Right cardiac atrium (tissue), 5 donors: Measurements from ENCODE around the gene C2orf78. TPM values are rescaled to one million over a fixed set of nuclear protein-coding genes. Genes with fewer than 3 reads are reported as not detected.
"Not testable (repeated sequence)": the region's sequence is repeated elsewhere in the genome, so short reads cannot be mapped to it uniquely, and the experiment has no call there.

Source experiments
- ATAC-seq, 2 donors: fragments of 200-7000 bp; cut with Tn5 transposase; one replicate each; pipeline versions ENCODE4 v1.8.0 to v1.9.1; 2020; ENCODE audit warnings: moderate library complexity in 2 of 2, mild to moderate bottlenecking in 1 of 2
- DNase-seq, 3 donors: peaks; one replicate each; pipeline ENCODE4 v3.0.0-alpha.2; 2020
- H3K27ac ChIP-seq: one replicate; pipeline ENCODE4 v1.5.1; 2013; ENCODE audit warnings: mild to moderate bottlenecking, low read length, control low read depth, moderate library complexity
- H3K27me3 ChIP-seq: one replicate; pipeline ENCODE4 v1.6.1; 2013; ENCODE audit not compliant: control insufficient read depth, insufficient read depth
- H3K4me1 ChIP-seq: one replicate; pipeline ENCODE4 v1.6.1; 2013; ENCODE audit warnings: low read length; ENCODE audit not compliant: control insufficient read depth, insufficient read depth
- H3K4me3 ChIP-seq: one replicate; pipeline ENCODE4 v1.5.1; 2013; ENCODE audit warnings: low read length, control low read depth
- H3K9me3 ChIP-seq: one replicate; pipeline ENCODE4 v1.6.1; 2013; ENCODE audit warnings: low read length; ENCODE audit not compliant: control insufficient read depth
- WGBS: extraction: QIAGEN DNeasy Blood & Tissue Kit; methylation state at CpG from one replicate; pipeline ENCODE4 v1.1.7; 2013; 5-methylcytosine and 5-hydroxymethylcytosine counted together
- intact Hi-C, 4 donors: fragments of 100-400 bp; cut with DNase I; formaldehyde crosslinking; loops; one replicate each; pipeline versions ENCODE4 v1.11.0 to v1.14.0; 2022 to 2023
- polyA plus RNA-seq: library from polyadenylated mRNA; stranded (reverse); fragments of 200-250 nt; gene quantifications from one replicate; pipeline ENCODE4 v1.2.3, GENCODE V29; 2013
- total RNA-seq, 4 donors: library from RNA; stranded (reverse); fragmentation: NEBNext Ultra II Directional; extraction: Animal tissue kit (Norgen Biotek cat#: 25700); gene quantifications; one replicate each; pipeline ENCODE4 v1.2.1, GENCODE V29; 2021
- donor health status: healthy with polysubstance abuse.
- donor health status: DM: no; HTN: yes; CAD: no.
- donor health status: DM: no; HTN: no; CAD: no.
- donor health status: DM: no; HTN: yes; CAD: no; lungs with severe emphysema.
- donor health status: DM: yes; HTN: yes; CAD: no.

The C2orf78 gene
- total and polyA plus RNA-seq, 5 donors = not detected

DNA sequence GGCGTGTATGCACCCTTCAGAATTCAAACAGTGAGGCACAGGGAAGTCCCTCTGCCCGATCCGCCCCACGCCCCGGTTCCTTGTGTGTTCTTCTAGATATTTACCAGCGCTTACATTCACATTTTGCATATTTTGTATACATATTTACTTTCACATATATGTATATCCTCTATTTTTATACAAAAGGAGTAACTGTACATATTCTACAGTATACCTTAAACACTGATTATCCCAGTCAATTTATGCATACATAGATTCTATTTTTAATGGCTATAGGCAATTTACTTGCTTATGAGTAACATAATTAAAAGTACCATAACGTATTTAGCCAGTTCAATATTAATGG, 3.8 kb upstream of the C2orf78 start:
- H3K27me3 ChIP-seq = no peaks in the 10 kb centered on the region
- ATAC-seq = no peak
- no peaks in the 10 kb centered on the region for H3K9me3 ChIP-seq
- no peak overlapping the region for H3K27ac ChIP-seq
- intact Hi-C loops = no loop called here
- WGBS = 7% methylated on average over 7 of the region's 7 CpGs
- H3K4me1 ChIP-seq = no peaks in the 10 kb centered on the region
- H3K4me3 ChIP-seq = no peak overlapping the region
- DNase-seq = no peak

GRCh38 chr2:73783402-73783801, 581 bp upstream of the C2orf78 start:
- H3K4me3 ChIP-seq, intact Hi-C loops, ATAC-seq, H3K4me1 ChIP-seq, H3K27me3 ChIP-seq, DNase-seq, H3K9me3 ChIP-seq, H3K27ac ChIP-seq: not testable (repeated sequence)
- WGBS = 80% methylated on average over 15 of the region's 15 CpGs

DNA sequence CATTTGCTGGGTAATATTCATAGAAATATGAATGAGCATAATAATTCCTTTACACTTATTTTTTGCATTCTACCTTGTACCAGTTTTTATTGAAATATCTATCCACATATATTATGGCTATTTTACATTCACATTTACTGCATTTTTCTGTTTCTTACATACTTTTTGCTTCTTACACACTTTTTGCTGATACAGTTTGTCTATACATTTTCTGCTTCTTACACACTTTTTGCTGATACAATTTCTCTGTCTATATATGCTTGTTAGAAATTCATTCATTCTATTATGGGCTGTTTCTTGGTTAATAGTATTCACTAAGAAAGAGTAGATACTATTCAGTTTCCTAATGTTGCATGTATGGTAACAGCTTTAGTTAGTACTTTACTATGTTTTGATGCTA, 27.9 kb downstream of the C2orf78 start:
- Histone ChIP-seq H3K9me3 (no peaks in the 10 kb centered on the region), H3K4me3 (no peak overlapping the region), H3K4me1 (no peaks in the 10 kb centered on the region), H3K27me3 (no peaks in the 10 kb centered on the region), H3K27ac (no peak overlapping the region)
- DNase-seq (no peak), ATAC-seq (no peak)
- intact Hi-C loops = no loop called here

DNA sequence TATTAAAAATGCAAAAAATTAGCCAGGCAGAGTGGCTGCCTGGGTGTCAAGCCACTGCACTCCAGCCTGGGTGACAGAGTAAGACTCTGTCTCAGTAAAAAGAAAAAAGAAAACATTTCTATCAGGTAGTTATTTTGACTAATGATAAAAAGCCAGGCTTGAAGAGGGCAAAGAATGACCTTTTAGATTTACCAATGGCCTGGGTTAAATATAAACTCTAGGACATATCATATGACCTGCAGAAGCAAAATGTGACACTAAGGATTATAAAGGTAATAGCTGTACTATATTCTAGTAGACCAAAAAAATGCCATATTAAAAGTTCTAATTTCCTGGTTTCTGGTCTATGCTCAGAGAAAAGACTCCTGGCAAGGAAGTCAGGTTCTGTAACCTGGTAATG, 28.7 kb downstream of the C2orf78 start:
- no peak overlapping the region for H3K4me3 ChIP-seq
- H3K9me3 ChIP-seq = no peaks in the 10 kb centered on the region
- no peak for ATAC-seq
- H3K4me1 ChIP-seq = no peaks in the 10 kb centered on the region
- no peak for DNase-seq
- intact Hi-C loops = no loop called here
- H3K27me3 ChIP-seq = no peaks in the 10 kb centered on the region
- H3K27ac ChIP-seq = no peak overlapping the region

- H3K27ac ChIP-seq = no peak overlapping the region
- ATAC-seq (no peak), DNase-seq (peak in 1 of 3 donors; percentile 20)
- 87% methylated on average over 18 of the region's 18 CpGs for WGBS
- no peaks in the 10 kb centered on the region for H3K9me3 ChIP-seq
- intact Hi-C loops = no loop called here
- H3K4me3 ChIP-seq = no peak overlapping the region
- peaks cover 3% of the 10 kb centered on the region for H3K27me3 ChIP-seq
- H3K4me1 ChIP-seq = no peaks in the 10 kb centered on the region
These were observed 34.3 kb downstream of the C2orf78 start for GRCh38 chr2:73818296-73818695.

GRCh38 chr2:73821227-73821626, 37.2 kb downstream of the C2orf78 start:
- Histone ChIP-seq H3K27me3 (peaks cover 3% of the 10 kb centered on the region), H3K4me1 (no peaks in the 10 kb centered on the region), H3K4me3 (no peak overlapping the region), H3K27ac (no peak overlapping the region), H3K9me3 (no peaks in the 10 kb centered on the region)
- ATAC-seq = no peak
- WGBS = 12% methylated on average over 2 of the region's 2 CpGs
- DNase-seq = no peak
- intact Hi-C loops = loop anchor here in 1 of 4 donors (10.0 kb wide), 3 partner anchors 104 to 514 kb away; partner anchors contain the start of genes DGUOK and TET3

DNA sequence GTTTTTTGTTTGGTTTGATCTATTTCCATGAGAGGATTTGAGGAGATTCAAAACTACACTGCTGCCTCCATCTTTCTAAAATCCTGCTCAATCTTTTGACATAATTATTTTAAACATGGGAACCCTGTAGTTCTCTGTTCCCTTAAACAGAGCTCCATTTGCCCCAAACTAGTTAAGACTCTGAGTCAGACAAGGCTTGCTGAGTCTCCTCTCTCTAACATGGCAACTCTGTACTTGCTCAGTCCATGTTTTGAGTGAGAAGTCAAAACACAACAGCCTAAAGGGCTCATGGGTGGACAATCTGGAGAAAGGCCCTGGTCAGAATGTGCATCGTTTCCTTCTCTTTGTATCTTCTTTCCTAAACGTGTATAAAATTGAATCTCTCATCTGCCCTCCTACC, 37.7 kb downstream of the C2orf78 start:
- intact Hi-C loops = loop anchor here in 1 of 4 donors (10.0 kb wide), 3 partner anchors 103 to 513 kb away; partner anchors contain the start of genes DGUOK and TET3
- 61% methylated on average over 2 of the region's 2 CpGs for WGBS

GRCh38 chr2:73822276-73822675, 38.3 kb downstream of the C2orf78 start:
- no peaks in the 10 kb centered on the region for H3K4me1 ChIP-seq
- DNase-seq (no peak), ATAC-seq (no peak)
- intact Hi-C loops = loop anchor here in 1 of 4 donors (10.0 kb wide), 3 partner anchors 103 to 513 kb away; partner anchors contain the start of genes DGUOK and TET3
- H3K9me3 ChIP-seq = no peaks in the 10 kb centered on the region
- H3K27ac ChIP-seq = no peak overlapping the region
- no peak overlapping the region for H3K4me3 ChIP-seq
- H3K27me3 ChIP-seq = peaks cover 3% of the 10 kb centered on the region
- 57% methylated on average over 1 of the region's 1 CpG for WGBS

More for the DNA sequence above, 37.7 kb downstream of the C2orf78 start:
- H3K27me3 ChIP-seq = peaks cover 3% of the 10 kb centered on the region
- DNase-seq (no peak), ATAC-seq (no peak)
- no peaks in the 10 kb centered on the region for H3K4me1 ChIP-seq
- no peak overlapping the region for H3K4me3 ChIP-seq
- no peak overlapping the region for H3K27ac ChIP-seq
- H3K9me3 ChIP-seq = no peaks in the 10 kb centered on the region

GRCh38 chr2:73822991-73823390, 39.0 kb downstream of the C2orf78 start:
- Histone ChIP-seq H3K4me3 (no peak overlapping the region), H3K4me1 (no peaks in the 10 kb centered on the region), H3K27ac (no peak overlapping the region), H3K27me3 (peaks cover 2% of the 10 kb centered on the region), H3K9me3 (no peaks in the 10 kb centered on the region)
- 80% methylated on average over 2 of the region's 2 CpGs for WGBS
- intact Hi-C loops = loop anchor here in 1 of 4 donors (10.0 kb wide), 3 partner anchors 102 to 512 kb away; partner anchors contain the start of genes DGUOK and TET3
- ATAC-seq (no peak), DNase-seq (no peak)

GRCh38 chr2:73823416-73823815, 39.4 kb downstream of the C2orf78 start:
- Histone ChIP-seq H3K9me3 (no peaks in the 10 kb centered on the region), H3K27me3 (no peaks in the 10 kb centered on the region), H3K4me1 (no peaks in the 10 kb centered on the region), H3K27ac (no peak overlapping the region), H3K4me3 (no peak overlapping the region)
- no peak for ATAC-seq
- WGBS = 37% methylated on average over 2 of the region's 2 CpGs
- intact Hi-C loops = loop anchor here in 1 of 4 donors (10.0 kb wide), 3 partner anchors 101 to 511 kb away; partner anchors contain the start of genes DGUOK and TET3
- DNase-seq = no peak

GRCh38 chr2:73823916-73824523, 40.0 kb downstream of the C2orf78 start:
- 9% methylated on average over 3 of the region's 3 CpGs for WGBS
- no peak overlapping the region for H3K27ac ChIP-seq
- DNase-seq (no peak), ATAC-seq (peak in 1 of 2 donors; percentile 28)
- intact Hi-C loops = loop anchor here in 1 of 4 donors (10.0 kb wide), 3 partner anchors 101 to 511 kb away; partner anchors contain the start of genes DGUOK and TET3
- no peaks in the 10 kb centered on the region for H3K4me1 ChIP-seq
- H3K27me3 ChIP-seq = no peaks in the 10 kb centered on the region
- no peak overlapping the region for H3K4me3 ChIP-seq
- H3K9me3 ChIP-seq = no peaks in the 10 kb centered on the region
